ENCODE results near the gene SLC16A2.
"Not testable (repeated sequence)": the region's sequence is repeated elsewhere in the genome, so short reads cannot be mapped to it uniquely, and the experiment has no call there.

Gene SLC16A2

GRCh38 chrX:74464722-74465121 is 43.4 kb downstream of the SLC16A2 start:
- no peak overlapping the region for H3K27ac Mint-ChIP-seq
- no peaks in the 10 kb centered on the region for H3K9me3 Mint-ChIP-seq
- H3K4me1 Mint-ChIP-seq = peaks cover 6% of the 10 kb centered on the region
- H3K36me3 Mint-ChIP-seq (ENCODE audit: low read depth) = peaks cover 20% of the 10 kb centered on the region
- no peak for TF ChIP-seq CTCF (IDR thresholded peaks at IDR 0.05; ENCODE audit: unreplicated experiment in 3 of 3)
- H3K27me3 Mint-ChIP-seq (ENCODE audit: low read depth) = no peaks in the 10 kb centered on the region
- H3K4me3 Mint-ChIP-seq = no peak overlapping the region

GRCh38 chrX:74465424-74465823 is 44.1 kb downstream of the SLC16A2 start:
- Mint-ChIP-seq H3K9me3 (peaks cover 3% of the 10 kb centered on the region), H3K27ac (no peak overlapping the region), H3K4me1 (peaks cover 1% of the 10 kb centered on the region), H3K27me3 (ENCODE audit: low read depth) (no peaks in the 10 kb centered on the region), H3K4me3 (no peak overlapping the region), H3K36me3 (ENCODE audit: low read depth) (peaks cover 23% of the 10 kb centered on the region)
- TF ChIP-seq CTCF (IDR thresholded peaks at IDR 0.05; ENCODE audit: unreplicated experiment in 3 of 3) = no peak

- TF ChIP-seq CTCF (IDR thresholded peaks at IDR 0.05; ENCODE audit: unreplicated experiment in 3 of 3) = no peak
- Mint-ChIP-seq H3K4me1 (no peaks in the 10 kb centered on the region), H3K36me3 (ENCODE audit: low read depth) (peaks cover 15% of the 10 kb centered on the region), H3K27ac (no peak overlapping the region), H3K4me3 (no peak overlapping the region), H3K9me3 (peaks cover 8% of the 10 kb centered on the region), H3K27me3 (ENCODE audit: low read depth) (no peaks in the 10 kb centered on the region)
These were observed 46.4 kb downstream of the SLC16A2 start for GRCh38 chrX:74467656-74468055.

- not testable (repeated sequence) for H3K4me1 Mint-ChIP-seq; H3K4me3 Mint-ChIP-seq; H3K27ac Mint-ChIP-seq; H3K27me3 Mint-ChIP-seq (ENCODE audit: low read depth)
- peaks cover 35% of the 10 kb centered on the region for H3K36me3 Mint-ChIP-seq (ENCODE audit: low read depth)
- peaks cover 26% of the 10 kb centered on the region for H3K9me3 Mint-ChIP-seq
These were observed 51.8 kb downstream of the SLC16A2 start for GRCh38 chrX:74473116-74473515.

- Mint-ChIP-seq H3K9me3 (no peaks in the 10 kb centered on the region), H3K4me1 (peaks cover 11% of the 10 kb centered on the region), H3K4me3 (no peak overlapping the region), H3K27me3 (ENCODE audit: low read depth) (no peaks in the 10 kb centered on the region), H3K27ac (no peak overlapping the region), H3K36me3 (ENCODE audit: low read depth) (no peaks in the 10 kb centered on the region)
- TF ChIP-seq CTCF (IDR thresholded peaks at IDR 0.05; ENCODE audit: unreplicated experiment in 3 of 3) = no peak
These were observed 69.0 kb downstream of the SLC16A2 start for GRCh38 chrX:74490247-74490646.

GRCh38 chrX:74492720-74493201 is 71.5 kb downstream of the SLC16A2 start:
- no peak overlapping the region for H3K4me3 Mint-ChIP-seq
- no peaks in the 10 kb centered on the region for H3K27me3 Mint-ChIP-seq (ENCODE audit: low read depth)
- H3K4me1 Mint-ChIP-seq = peaks cover 11% of the 10 kb centered on the region
- no peaks in the 10 kb centered on the region for H3K36me3 Mint-ChIP-seq (ENCODE audit: low read depth)
- H3K9me3 Mint-ChIP-seq = peaks cover 4% of the 10 kb centered on the region
- TF ChIP-seq CTCF (IDR thresholded peaks at IDR 0.05; ENCODE audit: unreplicated experiment in 3 of 3) = peak in 1 of 3 experiments; percentile 24
- H3K27ac Mint-ChIP-seq = peak overlapping the region in 2 of 3 experiments; percentile 33 to 50
